ENCODE data around the gene CNTNAP5. TPM values are rescaled to one million over a fixed set of nuclear protein-coding genes. Genes with fewer than 3 reads are reported as not detected.

CNTNAP5 gene
- total and polyA plus RNA-seq, 2 of the 13 experiments (the other 11 are each of a cell fraction or from before 2014, with no cell fraction given): not detected

GRCh38 chr2:124314084-124314483 is 289.0 kb downstream of the CNTNAP5 start (continued):
- TF ChIP-seq, protein P1, sequence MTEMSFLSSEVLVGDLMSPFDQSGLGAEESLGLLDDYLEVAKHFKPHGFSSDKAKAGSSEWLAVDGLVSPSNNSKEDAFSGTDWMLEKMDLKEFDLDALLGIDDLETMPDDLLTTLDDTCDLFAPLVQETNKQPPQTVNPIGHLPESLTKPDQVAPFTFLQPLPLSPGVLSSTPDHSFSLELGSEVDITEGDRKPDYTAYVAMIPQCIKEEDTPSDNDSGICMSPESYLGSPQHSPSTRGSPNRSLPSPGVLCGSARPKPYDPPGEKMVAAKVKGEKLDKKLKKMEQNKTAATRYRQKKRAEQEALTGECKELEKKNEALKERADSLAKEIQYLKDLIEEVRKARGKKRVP (CRISPR knock-in tag; IDR thresholded peaks at IDR 0.05): no peak

DNA sequence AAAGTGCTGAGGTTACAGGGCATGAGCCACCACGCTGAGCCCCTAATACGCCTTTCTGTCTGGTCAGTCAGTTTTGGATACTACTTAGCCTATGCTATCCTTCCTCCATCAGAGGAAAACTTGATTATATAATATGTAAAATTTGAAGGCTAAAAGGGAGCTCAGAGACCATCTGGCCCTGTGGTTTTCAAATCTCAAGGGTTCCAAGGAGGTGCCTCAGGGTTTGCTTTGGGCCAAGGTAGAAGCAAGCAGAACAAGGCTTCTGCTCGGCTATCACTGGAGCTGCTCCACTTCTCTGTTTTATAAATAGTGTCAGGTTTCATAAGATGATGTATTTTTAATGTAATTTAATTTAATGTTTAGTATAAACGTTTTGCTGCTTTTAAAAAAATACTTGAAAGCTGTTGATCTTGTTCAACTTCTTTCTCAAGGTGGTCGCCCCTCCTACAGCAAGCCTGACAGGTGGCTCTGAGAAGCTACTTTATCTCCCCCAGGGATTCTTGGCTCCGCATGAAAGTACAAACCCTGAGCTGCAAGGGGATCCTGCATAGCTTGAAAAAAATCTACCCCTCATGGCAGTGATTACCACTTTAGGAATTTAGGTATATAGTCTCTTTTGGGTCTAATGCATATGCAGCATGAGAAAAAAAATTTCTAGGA is 290.3 kb downstream of the CNTNAP5 start:
- ChIA-PET CTCF (ENCODE audit: low intra/inter-chr PET ratio, low total read pairs) (no interaction called here), POLR2A (no interaction called here)
- no peak for DNase-seq (ENCODE audit: low spot score)
- no peaks in the 10 kb centered on the region; a peak in 1 of 5 replicates for H3K27me3 ChIP-seq (ENCODE audit: control insufficient read depth in 1 of 2, insufficient read depth in 2 of 2, low read length in 2 of 2)
- in situ Hi-C loops (cut with HindIII; ENCODE audit: extremely low pct_ligation_motif_present, low pct_unique_long_range_greater_than_20kb) (no loop called here), intact Hi-C loops (cut with micrococcal nuclease; ENCODE audit: unreplicated experiment) (no loop called here)
- no peak overlapping the region for H3K4me2 ChIP-seq (ENCODE audit: low read depth, low read length)
- no peaks in the 10 kb centered on the region for H4K20me1 ChIP-seq (ENCODE audit: insufficient read depth, low read length)
- H2AFZ ChIP-seq (ENCODE audit: low read length): no peak overlapping the region
- H3K4me3 ChIP-seq (replicated peaks in 1 of 3; ENCODE audit: insufficient read depth in 1 of 3, low read depth in 2 of 3, low read length in 3 of 3): no peak overlapping the region
- BruUV-seq (replicated peaks): no TSS peak
- no peak overlapping the region for H3K9ac ChIP-seq (ENCODE audit: insufficient read depth, low read depth, low read length)
- no peak for ATAC-seq
- no peak overlapping the region for H3K27ac ChIP-seq (ENCODE audit: extremely low read length, insufficient read depth, low read length)
- no peak for FAIRE-seq
- H3K9me3 ChIP-seq (ENCODE audit: low read length): no peaks in the 10 kb centered on the region
- H3K4me1 ChIP-seq (ENCODE audit: insufficient read depth, low read length): no peaks in the 10 kb centered on the region
- H3K36me3 ChIP-seq (replicated peaks in 1 of 2; ENCODE audit: control insufficient read depth in 1 of 2, insufficient read depth in 2 of 2, low read length in 2 of 2): no peaks in the 10 kb centered on the region
- no peaks in the 10 kb centered on the region for H3K79me2 ChIP-seq (ENCODE audit: insufficient read depth, low read length)
- TF ChIP-seq ZFP41 (CRISPR knock-in tag; IDR thresholded peaks at IDR 0.05; ENCODE audit: borderline replicate concordance) (no peak), FLYWCH1 (CRISPR knock-in tag; IDR thresholded peaks at IDR 0.05) (no peak), GATAD1 (CRISPR knock-in tag; IDR thresholded peaks at IDR 0.05) (no peak), ZFY (CRISPR knock-in tag; IDR thresholded peaks at IDR 0.05) (no peak)
- TF ChIP-seq, protein P2, sequence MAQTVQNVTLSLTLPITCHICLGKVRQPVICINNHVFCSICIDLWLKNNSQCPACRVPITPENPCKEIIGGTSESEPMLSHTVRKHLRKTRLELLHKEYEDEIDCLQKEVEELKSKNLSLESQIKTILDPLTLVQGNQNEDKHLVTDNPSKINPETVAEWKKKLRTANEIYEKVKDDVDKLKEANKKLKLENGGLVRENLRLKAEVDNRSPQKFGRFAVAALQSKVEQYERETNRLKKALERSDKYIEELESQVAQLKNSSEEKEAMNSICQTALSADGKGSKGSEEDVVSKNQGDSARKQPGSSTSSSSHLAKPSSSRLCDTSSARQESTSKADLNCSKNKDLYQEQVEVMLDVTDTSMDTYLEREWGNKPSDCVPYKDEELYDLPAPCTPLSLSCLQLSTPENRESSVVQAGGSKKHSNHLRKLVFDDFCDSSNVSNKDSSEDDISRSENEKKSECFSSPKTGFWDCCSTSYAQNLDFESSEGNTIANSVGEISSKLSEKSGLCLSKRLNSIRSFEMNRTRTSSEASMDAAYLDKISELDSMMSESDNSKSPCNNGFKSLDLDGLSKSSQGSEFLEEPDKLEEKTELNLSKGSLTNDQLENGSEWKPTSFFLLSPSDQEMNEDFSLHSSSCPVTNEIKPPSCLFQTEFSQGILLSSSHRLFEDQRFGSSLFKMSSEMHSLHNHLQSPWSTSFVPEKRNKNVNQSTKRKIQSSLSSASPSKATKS (CRISPR knock-in tag; IDR thresholded peaks at IDR 0.05): no peak
- WGBS (ENCODE audit: low lambda C conversion rate): 23% methylated on average over 6 of the region's 6 CpGs
